GM15510 (cell line): ENCODE data around the gene FAM161B.

Experiments
- POLR2A ChIP-seq: IDR thresholded peaks from 3 replicates; pipeline ENCODE4 v1.6.1; 2011; ENCODE audit warnings: borderline replicate concordance; ENCODE audit not compliant: insufficient read length; ENCODE audit errors: extremely low read depth

FAM161B gene, protein sequence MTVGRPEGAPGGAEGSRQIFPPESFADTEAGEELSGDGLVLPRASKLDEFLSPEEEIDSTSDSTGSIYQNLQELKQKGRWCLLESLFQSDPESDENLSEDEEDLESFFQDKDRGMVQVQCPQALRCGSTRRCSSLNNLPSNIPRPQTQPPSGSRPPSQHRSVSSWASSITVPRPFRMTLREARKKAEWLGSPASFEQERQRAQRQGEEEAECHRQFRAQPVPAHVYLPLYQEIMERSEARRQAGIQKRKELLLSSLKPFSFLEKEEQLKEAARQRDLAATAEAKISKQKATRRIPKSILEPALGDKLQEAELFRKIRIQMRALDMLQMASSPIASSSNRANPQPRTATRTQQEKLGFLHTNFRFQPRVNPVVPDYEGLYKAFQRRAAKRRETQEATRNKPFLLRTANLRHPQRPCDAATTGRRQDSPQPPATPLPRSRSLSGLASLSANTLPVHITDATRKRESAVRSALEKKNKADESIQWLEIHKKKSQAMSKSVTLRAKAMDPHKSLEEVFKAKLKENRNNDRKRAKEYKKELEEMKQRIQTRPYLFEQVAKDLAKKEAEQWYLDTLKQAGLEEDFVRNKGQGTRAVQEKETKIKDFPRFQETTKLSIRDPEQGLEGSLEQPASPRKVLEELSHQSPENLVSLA

DNA sequence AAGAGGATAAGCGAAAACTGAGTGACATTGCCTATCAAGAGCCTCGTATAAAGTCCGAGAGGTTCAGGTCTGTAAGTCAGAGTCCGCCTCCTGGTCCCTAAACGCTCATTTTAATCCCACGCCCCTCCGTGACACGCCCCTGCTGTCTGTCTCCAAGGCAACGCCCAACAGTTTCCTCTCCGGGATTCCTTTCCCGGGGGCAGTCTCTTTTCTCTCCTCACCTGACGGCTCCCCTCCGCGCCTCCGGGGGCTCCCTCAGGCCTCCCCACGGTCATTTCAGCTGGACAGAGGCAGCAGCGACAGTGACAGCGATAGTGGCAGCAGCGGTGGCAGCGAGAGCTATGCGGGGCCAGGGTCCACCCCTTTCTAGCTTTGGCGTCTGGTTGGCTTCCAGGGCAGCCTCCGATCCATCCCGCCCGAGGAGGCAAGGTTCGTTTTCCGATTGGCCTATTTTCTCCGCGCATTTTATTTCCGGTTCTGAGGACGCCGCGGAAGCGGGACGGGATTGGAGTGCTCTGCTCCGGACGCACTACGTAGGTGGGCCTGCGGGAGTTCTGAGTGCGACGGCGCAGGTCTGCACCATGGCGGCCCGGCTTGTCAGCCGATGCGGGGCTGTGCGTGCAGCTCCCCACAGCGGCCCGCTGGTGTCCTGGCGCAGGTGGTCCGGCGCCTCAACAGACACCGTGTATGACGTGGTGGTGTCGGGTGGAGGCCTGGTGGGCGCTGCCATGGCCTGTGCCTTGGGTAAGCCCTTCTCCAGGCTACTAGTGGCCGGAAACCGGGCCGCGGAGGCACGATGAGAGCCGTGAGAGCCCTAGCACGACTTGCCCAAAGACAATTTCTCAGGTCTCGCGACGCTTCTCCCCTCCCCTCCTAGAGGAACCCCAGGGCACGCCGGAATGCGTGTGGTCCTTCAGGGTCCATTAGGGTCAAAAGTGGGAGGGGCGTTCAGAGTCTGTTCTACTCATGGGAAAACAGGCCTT lies at the start of gene FAM161B, which contains the start of gene COQ6:
Gene FAM161B (minus strand): TSS at position 343 of the 983 bp plus-strand sequence. CDS start 68 bp downstream, at position 275.
Gene COQ6 (plus strand): TSS at position 551 of the 983 bp plus-strand sequence. CDS start 31 bp downstream, at position 582.
- TF ChIP-seq POLR2A: peak; percentile 88

DNA sequence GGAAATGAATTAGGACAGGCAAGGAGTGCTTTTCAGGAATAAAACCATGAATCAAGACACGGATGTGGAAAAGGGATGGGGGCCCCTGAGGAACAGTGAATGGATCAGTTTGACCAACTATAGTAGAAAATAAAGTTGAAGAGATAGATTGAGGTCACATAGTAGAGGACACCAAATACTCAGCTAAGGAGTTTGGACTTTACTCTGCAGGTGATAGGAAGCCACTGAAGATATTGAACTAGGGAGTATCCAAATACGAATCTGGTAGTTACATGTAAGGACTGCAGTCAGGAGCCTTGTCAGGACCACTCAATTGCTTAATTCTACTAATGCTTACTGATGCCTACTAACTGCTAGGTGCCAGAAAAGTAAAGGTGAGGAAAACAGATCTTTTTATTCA lies 48.8 kb upstream of the FAM161B start:
- TF ChIP-seq POLR2A: no peak

DNA sequence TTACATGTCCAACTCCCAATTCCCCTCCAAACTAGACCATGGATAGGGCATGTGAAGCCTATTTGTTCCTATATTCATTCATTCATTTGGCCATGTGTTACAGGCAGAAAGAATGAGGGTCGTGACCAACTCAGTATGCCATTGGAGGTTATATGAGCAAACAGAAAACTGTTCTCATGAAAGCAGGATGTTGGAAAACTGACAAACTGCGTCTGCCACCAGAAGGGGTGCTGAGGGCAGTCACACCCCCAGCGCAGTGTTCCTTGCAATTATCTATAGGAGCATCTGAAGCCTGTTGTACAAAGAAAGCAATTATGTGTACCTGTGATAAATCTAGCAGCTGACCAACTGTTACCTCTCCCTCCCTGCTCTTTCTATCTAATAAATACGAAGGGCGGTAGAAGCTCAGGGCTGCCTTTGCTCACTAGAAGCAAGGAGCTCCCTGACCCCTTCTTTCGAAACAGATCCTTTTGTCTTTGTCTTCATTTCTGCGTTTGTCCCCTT lies 48.1 kb upstream of the FAM161B start:
- no peak for TF ChIP-seq POLR2A

DNA sequence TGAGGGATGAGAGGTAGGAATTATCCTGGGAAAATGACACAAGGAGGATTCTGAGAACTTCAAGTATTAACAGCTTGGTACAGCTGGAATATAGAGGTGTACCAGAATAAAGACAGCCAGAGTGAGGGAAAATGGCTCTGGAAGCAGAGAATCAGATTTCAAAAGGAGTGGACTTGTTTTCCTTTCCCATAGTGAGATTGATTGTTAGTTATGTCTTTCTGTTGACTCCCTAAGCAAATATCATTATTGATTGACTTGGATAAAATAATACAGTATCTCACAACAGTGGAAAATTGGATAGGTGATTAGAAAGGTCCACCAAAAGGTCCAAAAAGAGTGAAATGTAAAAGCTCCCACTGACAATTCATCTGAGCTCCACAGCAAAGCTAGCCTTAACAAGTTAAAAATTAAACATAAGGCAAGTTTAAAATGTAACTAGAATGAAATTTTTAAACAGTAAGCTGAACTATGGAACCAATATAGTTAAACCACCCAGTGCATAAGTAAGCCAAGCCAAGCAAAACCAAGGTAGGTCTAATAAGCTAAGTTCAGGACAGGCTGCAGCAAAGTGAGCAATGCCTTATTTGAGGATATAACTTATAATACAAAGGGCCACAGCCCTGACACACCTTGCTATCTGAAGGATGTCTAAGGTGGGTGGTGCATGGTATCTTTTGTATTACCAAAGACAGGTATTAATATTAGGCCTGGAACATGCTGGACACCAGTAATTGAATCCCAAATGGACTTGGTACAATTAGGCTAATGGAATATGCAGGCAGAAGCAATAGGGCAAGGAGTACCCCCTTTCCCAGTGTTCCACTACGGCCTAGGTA lies 47.4 kb upstream of the FAM161B start:
- no peak for TF ChIP-seq POLR2A

DNA sequence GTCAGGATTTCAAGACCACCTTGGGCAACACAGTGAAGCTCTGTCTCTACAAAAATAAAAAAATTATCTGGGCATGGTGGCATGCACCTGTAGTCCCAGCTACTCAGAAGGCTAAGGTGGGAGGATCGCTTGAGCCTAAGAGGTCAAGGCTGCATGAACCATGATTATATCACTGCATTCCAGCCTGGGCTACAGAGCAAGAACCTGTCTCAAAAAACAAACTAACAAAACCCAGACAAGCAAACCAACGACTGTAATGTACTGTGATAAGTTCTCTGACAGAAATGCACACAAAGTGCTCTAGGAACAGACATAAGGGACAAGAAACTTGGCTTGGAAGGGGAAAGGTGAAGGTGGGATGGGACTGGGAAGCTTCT lies 46.8 kb upstream of the FAM161B start:
- no peak for TF ChIP-seq POLR2A

DNA sequence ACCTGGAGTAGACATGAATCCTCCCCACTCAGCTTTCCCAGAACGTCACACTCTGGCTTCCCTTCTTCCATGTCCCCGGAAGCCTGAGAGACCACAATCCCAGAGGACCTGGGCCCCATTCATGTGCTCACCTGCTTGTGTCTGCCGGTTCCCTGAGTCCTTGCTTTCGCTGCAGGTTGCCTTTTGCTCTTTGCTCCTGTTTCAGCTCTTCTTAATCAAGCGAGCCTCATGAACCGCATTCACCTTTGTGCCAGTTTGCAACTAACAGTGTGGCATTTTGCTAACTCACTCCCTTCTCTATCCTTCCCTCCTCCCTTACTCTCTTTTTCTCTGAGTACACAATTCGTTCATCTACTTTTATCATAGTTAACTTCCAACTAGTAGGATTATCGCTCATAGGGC lies 46.1 kb upstream of the FAM161B start:
- no peak for TF ChIP-seq POLR2A

DNA sequence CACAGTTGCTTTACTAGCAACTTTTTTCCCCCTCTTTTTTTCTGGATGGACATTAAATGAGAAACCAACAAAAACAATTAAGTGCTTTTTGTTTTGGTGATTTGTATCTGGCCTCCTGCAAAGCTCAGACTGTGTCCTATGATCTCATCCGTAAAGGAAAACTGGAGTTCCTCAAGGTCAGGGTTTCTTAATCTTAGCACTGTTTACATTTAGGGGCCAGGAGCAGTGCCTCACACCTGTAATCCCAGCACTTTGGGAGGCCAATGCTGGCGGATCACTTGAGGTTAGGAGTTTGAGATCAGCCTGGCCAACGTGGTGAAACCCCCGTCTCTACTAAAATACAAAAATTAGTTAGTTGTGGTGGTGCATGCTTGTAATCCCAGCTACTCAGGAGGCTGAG lies 41.2 kb upstream of the FAM161B start:
- no peak for TF ChIP-seq POLR2A

DNA sequence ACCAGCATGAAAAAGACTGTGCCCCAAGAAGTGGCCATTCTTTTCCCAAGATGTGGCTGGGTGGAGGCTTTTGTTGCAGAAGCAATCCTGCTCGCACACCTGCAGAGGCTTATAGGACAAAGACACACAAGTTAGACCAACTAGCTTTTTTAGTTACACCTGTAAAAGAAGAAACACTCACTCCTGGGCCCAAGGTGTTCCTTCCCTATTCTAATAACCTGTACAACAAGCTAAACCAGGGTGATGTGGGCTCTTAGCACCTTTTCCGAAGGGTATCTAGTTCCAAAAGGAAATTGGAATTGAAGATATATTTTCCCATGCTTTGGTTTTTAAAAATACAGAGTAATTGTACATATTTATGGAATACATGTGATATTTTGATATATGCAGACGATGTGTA lies 38.2 kb upstream of the FAM161B start:
- TF ChIP-seq POLR2A: no peak

DNA sequence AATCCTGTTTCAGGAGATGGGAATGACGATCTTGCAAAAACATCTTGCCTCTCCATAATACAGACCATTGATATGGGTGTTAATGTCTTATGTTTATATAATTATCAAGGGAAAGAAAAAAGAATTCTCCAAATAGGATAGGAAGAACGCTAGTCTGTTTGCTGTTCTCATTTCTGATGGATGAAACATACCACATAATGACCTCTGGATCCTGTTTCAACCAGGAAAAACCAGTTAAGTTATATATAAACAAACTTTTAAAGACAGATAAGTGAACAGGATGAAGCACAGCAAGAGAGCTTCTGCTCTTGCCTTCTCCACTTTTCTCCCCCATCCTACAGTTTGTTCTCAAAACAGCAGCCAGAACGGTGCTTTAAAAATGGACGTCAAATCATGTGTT lies 28.0 kb upstream of the FAM161B start:
- no peak for TF ChIP-seq POLR2A

DNA sequence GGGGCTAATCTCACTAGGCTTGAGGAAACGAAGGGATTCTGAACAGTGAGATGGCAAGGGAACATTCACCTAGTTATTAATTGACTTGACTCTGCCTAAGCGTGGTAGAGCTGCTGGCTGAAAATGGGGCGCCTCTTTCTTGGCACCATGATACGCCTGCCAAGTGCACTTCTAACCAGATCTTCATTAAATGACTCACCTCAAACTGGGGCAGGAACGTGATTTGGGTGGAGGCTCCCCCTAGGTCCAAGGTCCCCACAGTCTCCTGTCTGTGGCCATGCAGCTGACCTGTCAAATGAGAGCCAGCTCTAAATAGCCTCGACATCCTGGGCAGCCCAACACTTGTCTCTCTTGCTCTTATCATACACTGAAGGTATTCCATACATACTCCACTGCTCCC lies 26.2 kb upstream of the FAM161B start:
- no peak for TF ChIP-seq POLR2A

DNA sequence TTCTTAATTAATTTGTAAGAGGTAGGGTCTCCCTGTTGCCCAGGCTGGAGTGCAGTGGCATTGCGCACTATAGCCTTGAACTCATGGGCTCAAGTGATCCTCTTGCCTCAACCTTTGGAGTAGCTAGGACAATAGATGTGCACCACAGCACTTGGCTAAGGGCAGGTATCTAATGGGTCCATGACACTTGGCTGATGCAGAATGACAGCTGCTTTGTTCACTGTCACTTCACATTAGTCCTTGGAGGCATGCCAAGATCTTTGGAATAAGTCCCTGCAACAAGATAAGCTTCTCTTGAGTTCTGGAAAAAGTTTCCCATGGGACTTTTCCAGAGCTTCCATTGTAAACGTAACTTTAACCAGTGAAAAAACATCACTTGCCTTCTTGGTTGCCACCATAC lies 23.6 kb upstream of the FAM161B start:
- no peak for TF ChIP-seq POLR2A

DNA sequence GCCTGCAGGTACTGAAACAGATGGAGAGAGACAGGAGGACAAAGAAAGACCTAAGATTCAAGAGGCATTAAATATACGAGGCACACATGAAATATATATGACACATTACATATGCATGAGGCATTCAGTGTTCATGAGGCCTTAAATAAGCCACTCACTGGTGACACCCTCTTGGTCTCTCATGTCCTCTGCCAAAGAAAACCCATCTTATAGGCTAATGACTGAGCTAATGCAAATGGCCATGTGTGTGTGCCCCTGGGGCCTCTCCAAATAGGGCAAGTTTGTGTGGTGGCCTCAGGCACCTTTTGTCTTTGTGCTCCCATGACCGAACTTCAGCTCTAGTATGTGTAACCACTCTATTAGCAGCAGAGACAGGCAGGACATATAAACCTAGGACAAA lies 19.0 kb upstream of the FAM161B start:
- no peak for TF ChIP-seq POLR2A

DNA sequence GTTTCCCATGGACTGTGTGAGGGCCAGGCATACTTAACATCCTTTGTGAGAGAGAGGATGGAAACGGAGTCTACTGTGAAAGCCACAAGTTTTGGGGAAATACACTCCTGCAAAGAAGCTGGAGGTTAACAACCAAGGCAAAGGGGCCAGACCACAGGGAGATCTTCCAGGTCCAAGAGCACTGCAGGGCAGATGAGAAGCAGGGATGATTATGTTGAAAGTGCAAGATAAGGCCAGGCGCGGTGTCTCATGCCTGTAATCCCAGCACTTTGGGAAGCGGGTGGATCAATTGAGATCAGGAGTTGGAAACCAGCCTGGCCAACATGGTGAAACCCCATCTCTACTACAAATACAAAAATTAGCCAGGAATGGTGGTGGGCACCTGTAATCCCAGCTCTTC lies 15.3 kb upstream of the FAM161B start:
- TF ChIP-seq POLR2A: no peak

DNA sequence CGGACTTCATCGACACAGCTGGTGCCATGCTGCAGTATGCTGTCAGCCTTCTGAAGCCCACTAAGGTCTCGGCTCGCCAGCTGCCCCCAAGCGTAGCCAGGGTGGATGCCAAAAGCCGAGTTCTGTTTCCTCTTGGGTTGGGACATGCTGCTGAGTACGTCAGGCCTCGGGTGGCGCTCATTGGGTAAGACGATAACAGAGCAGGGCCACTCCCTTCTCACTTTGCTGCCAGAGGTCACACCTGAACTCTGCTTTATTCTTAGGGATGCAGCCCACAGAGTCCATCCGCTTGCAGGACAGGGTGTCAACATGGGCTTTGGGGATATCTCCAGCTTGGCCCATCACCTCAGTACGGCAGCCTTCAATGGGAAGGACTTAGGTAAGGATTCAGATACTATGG lies 11.3 kb upstream of the FAM161B start:
- TF ChIP-seq POLR2A: no peak
